ENCODE data around the gene CIT.

DNA sequence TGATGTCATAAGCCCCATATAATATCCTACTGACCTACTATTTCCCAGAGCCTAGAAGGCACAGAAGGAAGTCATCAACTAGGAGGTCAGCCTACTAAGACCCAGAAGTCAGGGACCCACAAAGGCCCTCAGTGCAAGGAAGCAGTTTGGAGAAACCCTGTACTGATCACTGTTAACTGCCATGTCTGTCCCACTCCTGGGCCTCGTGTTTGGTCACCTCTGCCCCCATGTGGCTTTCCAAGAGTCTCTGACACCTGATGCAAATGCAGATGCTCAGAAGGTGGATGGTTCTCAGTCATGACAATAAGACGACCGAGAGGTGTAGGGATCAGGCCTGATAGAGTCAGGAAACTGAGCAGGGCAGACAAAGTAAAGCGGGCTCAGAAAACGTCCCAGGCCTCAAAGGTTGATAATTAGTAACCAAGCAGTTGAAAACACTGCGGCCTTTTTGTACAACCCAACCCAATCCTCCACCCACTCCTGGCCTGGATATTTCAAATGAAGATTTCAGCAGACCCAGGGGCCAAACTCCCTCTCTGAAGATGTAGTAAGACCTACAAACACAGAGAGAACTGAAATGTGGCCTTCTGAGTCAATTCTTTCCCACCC lies 185.8 kb downstream of the CIT start:
- TF ChIP-seq POLR2A (IDR thresholded peaks at IDR 0.05) = no peak
- TF ChIP-seq, protein P1, sequence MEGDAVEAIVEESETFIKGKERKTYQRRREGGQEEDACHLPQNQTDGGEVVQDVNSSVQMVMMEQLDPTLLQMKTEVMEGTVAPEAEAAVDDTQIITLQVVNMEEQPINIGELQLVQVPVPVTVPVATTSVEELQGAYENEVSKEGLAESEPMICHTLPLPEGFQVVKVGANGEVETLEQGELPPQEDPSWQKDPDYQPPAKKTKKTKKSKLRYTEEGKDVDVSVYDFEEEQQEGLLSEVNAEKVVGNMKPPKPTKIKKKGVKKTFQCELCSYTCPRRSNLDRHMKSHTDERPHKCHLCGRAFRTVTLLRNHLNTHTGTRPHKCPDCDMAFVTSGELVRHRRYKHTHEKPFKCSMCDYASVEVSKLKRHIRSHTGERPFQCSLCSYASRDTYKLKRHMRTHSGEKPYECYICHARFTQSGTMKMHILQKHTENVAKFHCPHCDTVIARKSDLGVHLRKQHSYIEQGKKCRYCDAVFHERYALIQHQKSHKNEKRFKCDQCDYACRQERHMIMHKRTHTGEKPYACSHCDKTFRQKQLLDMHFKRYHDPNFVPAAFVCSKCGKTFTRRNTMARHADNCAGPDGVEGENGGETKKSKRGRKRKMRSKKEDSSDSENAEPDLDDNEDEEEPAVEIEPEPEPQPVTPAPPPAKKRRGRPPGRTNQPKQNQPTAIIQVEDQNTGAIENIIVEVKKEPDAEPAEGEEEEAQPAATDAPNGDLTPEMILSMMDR (IDR thresholded peaks at IDR 0.05) = no peak

Measured in Peyer's patch (tissue), 4 donors.